Measurements from ENCODE around the gene KANK3. TPM values are rescaled to one million over a fixed set of nuclear protein-coding genes. Genes with fewer than 3 reads are reported as not detected.

The KANK3 gene
- total RNA-seq, 1 experiment from 2014 or later: 7.7 TPM

GRCh38 chr19:8319807-8320520 lies 23.1 kb downstream of the KANK3 start:
- no peak for DNase-seq
- Mint-ChIP-seq H3K36me3 (ENCODE audit: insufficient read depth in 1 of 3, low read depth in 3 of 3) (peaks cover 22 to 48% (median 37%) of the 10 kb centered on the region in 3 experiments), H3K27ac (peak overlapping the region; percentile 87 to 100 (median 99); a peak in 5 of 7 replicates), H3K4me3 (peak overlapping the region; percentile 96 to 98), H3K27me3 (ENCODE audit: low read depth) (no peaks in the 10 kb centered on the region; the same call in 1 of the 2 replicates), H3K9me3 (no peaks in the 10 kb centered on the region; a peak in 2 of 5 replicates), H3K4me1 (peaks cover 19 to 29% of the 10 kb centered on the region in 2 experiments)
- Histone ChIP-seq H3K9ac (ENCODE audit: extremely low read depth, insufficient read length, low read length) (peak overlapping the region; percentile 97), H2BK15ac (ENCODE audit: low read depth, low read length) (no peak overlapping the region), H3K56ac (ENCODE audit: insufficient read length, low read depth, low read length) (no peak overlapping the region), H4K20me1 (ENCODE audit: control insufficient read depth, insufficient read depth, insufficient read length) (no peaks in the 10 kb centered on the region), H3K79me1 (ENCODE audit: insufficient read depth, low read depth, low read length, poor library complexity, severe bottlenecking) (no peaks in the 10 kb centered on the region), H3K4me2 (ENCODE audit: insufficient read depth, insufficient read length, low read length) (peak overlapping the region; percentile 96), H4K91ac (ENCODE audit: insufficient read length, low read depth, low read length) (peak overlapping the region; percentile 55), H3K23me2 (ENCODE audit: insufficient read length, low read depth, low read length, poor library complexity, severe bottlenecking) (peaks cover 6% of the 10 kb centered on the region), H2BK20ac (ENCODE audit: low read depth, low read length, poor library complexity, severe bottlenecking) (no peak overlapping the region), H3T11ph (ENCODE audit: low read length) (no peak overlapping the region), H3K27me3 (ENCODE audit: insufficient read depth, low read length) (no peaks in the 10 kb centered on the region), H4K8ac (replicated peaks; ENCODE audit: insufficient read length, low read depth, low read length) (no peak overlapping the region), H3K18ac (ENCODE audit: insufficient read length, low read depth, low read length) (no peak overlapping the region), H3K9me3 (ENCODE audit: control insufficient read depth, low read depth, low read length) (no peaks in the 10 kb centered on the region), H3K23ac (ENCODE audit: insufficient read length, low read depth, low read length) (no peak overlapping the region), H3K27ac (ENCODE audit: insufficient read length, low read depth, low read length) (no peak overlapping the region), H2BK12ac (ENCODE audit: insufficient read length, low read depth, low read length) (no peak overlapping the region), H3K79me2 (ENCODE audit: insufficient read depth, low read length) (peaks cover 5% of the 10 kb centered on the region; the same call in 1 of the 2 replicates), H2BK5ac (ENCODE audit: insufficient read length, low read length) (no peak overlapping the region), H3K4me1 (ENCODE audit: insufficient read depth, low read length) (no peaks in the 10 kb centered on the region; the same call in 1 of the 2 replicates), H4K5ac (ENCODE audit: insufficient read length, low read depth, low read length) (no peak overlapping the region), H3K14ac (ENCODE audit: insufficient read depth, low read length) (no peak overlapping the region), H2AK5ac (ENCODE audit: insufficient read length, low read length) (no peak overlapping the region), H2BK120ac (ENCODE audit: low read depth, low read length, poor library complexity, severe bottlenecking) (no peak overlapping the region), H3K4ac (ENCODE audit: low read depth, low read length) (no peak overlapping the region), H2AFZ (ENCODE audit: low read length) (no peak overlapping the region)
- no CpG with 5 or more reads among the region's 19 CpGs for WGBS (ENCODE audit: extremely low coverage, insufficient read length, low lambda C conversion rate)
- TF ChIP-seq CTCF (conservative IDR thresholded peaks at IDR 0.05): no peak
